Heart right ventricle (tissue), 16 donors: ENCODE data around the gene M6PR. TPM values are rescaled to one million over a fixed set of nuclear protein-coding genes. Genes with fewer than 3 reads are reported as not detected.
A peak's percentile ranks its signal among the peaks of the same experiment; 100 is the strongest.
"Not testable (repeated sequence)": the region's sequence is repeated elsewhere in the genome, so short reads cannot be mapped to it uniquely, and the experiment has no call there.

Experiments used
- ATAC-seq, 8 donors: fragments of 200-7000 bp; cut with Tn5 transposase; one replicate each; pipeline ENCODE4 v1.9.1; 2020; ENCODE audit warnings: mild to moderate bottlenecking in 8 of 8, moderate library complexity in 8 of 8, moderate number of reproducible peaks in 1 of 8
- DNase-seq, 2 donors: peaks; one replicate each; pipeline ENCODE4 v3.0.0-alpha.2; 2020
- H3K27ac ChIP-seq, 10 donors: fragments of 200-600 bp; sonication (generic) in 2 of 10; one replicate each; pipeline versions ENCODE4 v1.5.0 to v1.8.0; 2020 to 2022; ENCODE audit warnings: mild to moderate bottlenecking in 3 of 10
- H3K27me3 ChIP-seq, 7 donors: fragments of 200-600 bp; one replicate each; pipeline ENCODE4 v1.8.0; 2021 to 2022; ENCODE audit warnings: mild to moderate bottlenecking in 2 of 7
- H3K36me3 ChIP-seq, 9 donors: fragments of 200-600 bp; sonication (generic) in 1 of 9; one replicate each; pipeline versions ENCODE4 v1.5.0 to v1.8.0; 2020 to 2022; ENCODE audit warnings: mild to moderate bottlenecking in 2 of 9
- H3K4me1 ChIP-seq, 9 donors: fragments of 200-600 bp; sonication (generic) in 1 of 9; one replicate each; pipeline versions ENCODE4 v1.5.0 to v1.8.0; 2020 to 2022; ENCODE audit warnings: mild to moderate bottlenecking in 4 of 9
- H3K4me3 ChIP-seq, 10 donors: fragments of 200-600 bp; sonication (generic) in 2 of 10; one replicate each; pipeline versions ENCODE4 v1.5.0 to v1.8.0; 2020 to 2022; ENCODE audit warnings: mild to moderate bottlenecking in 7 of 10, moderate library complexity in 2 of 10
- H3K9me3 ChIP-seq, 11 donors: fragments of 200-600 bp in 10 of 11; sonication (generic) in 2 of 11; one replicate each; pipeline versions ENCODE4 v1.5.0 to v1.8.0; 2013 to 2022; ENCODE audit warnings: mild to moderate bottlenecking in 2 of 11, control low read depth in 1 of 11, moderate library complexity in 1 of 11
- WGBS, 2 donors: extraction: QIAGEN DNeasy Blood & Tissue Kit; methylation state at CpG; one replicate each; pipeline ENCODE4 v1.1.7; 2013; ENCODE audit warnings: inconsistent platforms in 1 of 2; 5-methylcytosine and 5-hydroxymethylcytosine counted together
- intact Hi-C, 10 donors: fragments of 100-400 bp; cut with DNase I; formaldehyde crosslinking; loops; one replicate each; pipeline versions ENCODE4 v1.11.1 to v1.14.2; 2022
- polyA plus RNA-seq, 2 donors: library from polyadenylated mRNA; stranded (reverse); fragments of 200-250 nt; gene quantifications; one replicate each; pipeline ENCODE4 v1.2.3, GENCODE V29; 2013
- total RNA-seq, 10 donors: library from RNA; stranded (reverse); fragmentation: NEBNext Ultra II Directional in 3 of 10; extraction: Animal tissue kit (Norgen Biotek cat#: 25700) in 3 of 10; gene quantifications; one replicate each; pipeline versions ENCODE4 v1.2.1 to v1.2.4, GENCODE V29; 2021 to 2023
- TF ChIP-seq, protein P1 (sequence below), 9 donors: fragments of 200-600 bp; sonication (generic) in 2 of 9; IDR thresholded peaks; one replicate each; pipeline versions ENCODE4 v1.5.0 to v1.8.0; 2021 to 2022; ENCODE audit warnings: antibody characterized with exemption in 9 of 9, mild to moderate bottlenecking in 5 of 9, moderate library complexity in 1 of 9
- donor health status: Arrhythmogenic right ventricular cardiomyopathy.
- donor health status: ischemic (EF 13 %, LVEDD 7.1; RV severe dilation, severe dysfunction).
- donor health status: healthy with polysubstance abuse.
- donor health status: DM: no; HTN: yes; CAD: no.
- donor health status: DM: no; HTN: no; CAD: no.
- donor health status: ischemic (EF 25% LVEDD 6.9; RV normal size, moderate dysfunction).
- donor health status: ischemic (EF 25% LVEDD 5.7; RV mildly dilated, moderate dysfunction).
- donor health status: healthy.
- donor health status: DM: yes; HTN: yes; CAD: no.
- donor health status: Ischemic cardiomyopathy.
- donor health status: ischemic (EF 35%, LVEDD 5.7; RV mildly dilated, moderate dysfunction).
- donor health status: nonischemic (EF 11% LVEDD 7.7; RV severe dilation, severe dysfunction).
- donor health status: DM: yes; HTN: yes; CAD: no.
- donor health status: PGD.
- donor health status: ischemic (EF 29% LVEDD 5.4; RV normal size, mild dysfunction).
- donor health status: nonischemic (EF 23%, LVEDD 6.1; RV moderate dilation, normal function).

The M6PR gene
- total and polyA plus RNA-seq, 12 donors = 67.1 to 133 (median 102) TPM

DNA sequence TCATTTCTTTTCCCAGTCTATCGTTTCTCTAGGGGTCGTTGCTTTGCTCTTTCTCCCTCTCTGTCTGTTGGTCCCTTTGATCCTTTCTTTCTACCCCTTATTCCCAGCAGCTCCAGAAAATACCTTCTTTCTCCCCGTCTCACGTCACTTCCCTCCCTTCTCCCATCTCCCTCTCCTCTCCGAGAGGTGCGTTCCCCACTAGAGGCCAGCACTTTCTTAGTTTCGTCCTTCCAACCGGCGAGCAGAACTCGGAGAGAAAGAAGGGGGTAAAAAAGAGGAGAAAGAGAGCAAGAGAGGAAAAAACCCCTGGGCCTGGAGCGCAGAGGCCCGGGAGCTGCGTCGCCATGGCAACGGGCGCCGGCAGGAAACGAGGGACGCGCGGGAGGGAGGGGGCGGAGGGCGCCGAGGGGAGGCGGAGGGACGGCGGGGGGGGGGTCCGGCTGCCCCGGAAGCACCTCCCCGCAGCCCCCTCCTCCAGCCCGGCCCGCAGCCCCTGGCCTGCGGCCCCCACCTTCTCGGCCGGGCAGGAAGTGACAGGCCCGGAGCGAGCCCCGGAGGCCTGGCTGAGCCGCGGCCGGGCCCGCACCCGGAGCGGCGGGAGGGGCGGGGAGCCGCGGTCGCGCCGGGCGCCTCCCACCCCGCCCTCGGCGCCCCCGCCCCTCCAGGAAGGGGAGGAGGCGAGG lies 35.3 kb downstream of the M6PR start, which contains the start of gene PHC1:
Gene PHC1 (plus strand): TSS at position 477 of the 683 bp plus-strand sequence. CDS start 3,169 bp downstream, outside the sequence.
- WGBS, 2 donors = 1% methylated on average over 22 to 33 of the region's 57 CpGs
- not testable (repeated sequence) for H3K27me3 ChIP-seq, H3K9me3 ChIP-seq
- Histone ChIP-seq H3K36me3 (peaks cover 0 to 16% (median 0%) of the 10 kb centered on the region in 9 donors), H3K4me1 (peaks cover 0 to 42% (median 22%) of the 10 kb centered on the region in 9 donors), H3K4me3 (peak within 1 kb of the TSS; percentile 49 to 88 (median 68)), H3K27ac (peak within 1 kb of the TSS; percentile 38 to 94 (median 84))
- intact Hi-C loops = loop anchor here in 4 of 10 donors (5.0 kb wide), 1 partner anchor 33 kb away; the partner anchor contains the start of gene M6PR (in 4 of the 4)
- ATAC-seq (peak; percentile 80 to 90 (median 88)), DNase-seq (peak; percentile 87)
- TF ChIP-seq, protein P1, sequence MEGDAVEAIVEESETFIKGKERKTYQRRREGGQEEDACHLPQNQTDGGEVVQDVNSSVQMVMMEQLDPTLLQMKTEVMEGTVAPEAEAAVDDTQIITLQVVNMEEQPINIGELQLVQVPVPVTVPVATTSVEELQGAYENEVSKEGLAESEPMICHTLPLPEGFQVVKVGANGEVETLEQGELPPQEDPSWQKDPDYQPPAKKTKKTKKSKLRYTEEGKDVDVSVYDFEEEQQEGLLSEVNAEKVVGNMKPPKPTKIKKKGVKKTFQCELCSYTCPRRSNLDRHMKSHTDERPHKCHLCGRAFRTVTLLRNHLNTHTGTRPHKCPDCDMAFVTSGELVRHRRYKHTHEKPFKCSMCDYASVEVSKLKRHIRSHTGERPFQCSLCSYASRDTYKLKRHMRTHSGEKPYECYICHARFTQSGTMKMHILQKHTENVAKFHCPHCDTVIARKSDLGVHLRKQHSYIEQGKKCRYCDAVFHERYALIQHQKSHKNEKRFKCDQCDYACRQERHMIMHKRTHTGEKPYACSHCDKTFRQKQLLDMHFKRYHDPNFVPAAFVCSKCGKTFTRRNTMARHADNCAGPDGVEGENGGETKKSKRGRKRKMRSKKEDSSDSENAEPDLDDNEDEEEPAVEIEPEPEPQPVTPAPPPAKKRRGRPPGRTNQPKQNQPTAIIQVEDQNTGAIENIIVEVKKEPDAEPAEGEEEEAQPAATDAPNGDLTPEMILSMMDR (IDR thresholded peaks at IDR 0.05) = peak; percentile 7 to 64 (median 40)

DNA sequence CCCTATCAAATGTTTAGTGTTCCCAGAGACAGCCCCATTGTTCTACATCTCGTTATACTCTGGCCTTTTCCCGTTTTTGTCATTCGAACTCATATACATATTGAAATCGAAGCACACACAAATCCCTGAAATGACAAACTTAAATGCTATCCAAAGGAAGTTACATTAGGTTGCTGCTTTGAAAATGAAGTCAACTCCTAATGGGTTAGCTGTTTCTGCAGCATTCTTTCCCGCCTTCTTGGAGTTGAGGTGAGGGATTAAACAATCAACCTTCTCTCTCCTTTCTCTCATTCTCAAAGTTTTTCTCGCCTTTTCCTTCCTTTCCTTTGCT lies 35.8 kb downstream of the M6PR start:
- intact Hi-C loops = loop anchor here in 4 of 10 donors (5.0 kb wide), 1 partner anchor 34 kb away; the partner anchor contains the start of gene M6PR (in 4 of the 4)
- TF ChIP-seq, protein P1 (IDR thresholded peaks at IDR 0.05) = no peak
- peak in 4 of 8 donors; percentile 2 to 19 (median 2) for ATAC-seq
- Histone ChIP-seq H3K27ac (peak overlapping the region; percentile 38 to 94 (median 84)), H3K27me3 (no peaks in the 10 kb centered on the region), H3K4me3 (peak overlapping the region; percentile 49 to 88 (median 68)), H3K9me3 (no peaks in the 10 kb centered on the region), H3K36me3 (peaks cover 0 to 12% (median 0%) of the 10 kb centered on the region in 9 donors), H3K4me1 (peaks cover 0 to 42% (median 22%) of the 10 kb centered on the region in 9 donors)
- WGBS, 2 donors = 10 to 17% methylated on average over 6 of the region's 6 CpGs
- DNase-seq = no peak

DNA sequence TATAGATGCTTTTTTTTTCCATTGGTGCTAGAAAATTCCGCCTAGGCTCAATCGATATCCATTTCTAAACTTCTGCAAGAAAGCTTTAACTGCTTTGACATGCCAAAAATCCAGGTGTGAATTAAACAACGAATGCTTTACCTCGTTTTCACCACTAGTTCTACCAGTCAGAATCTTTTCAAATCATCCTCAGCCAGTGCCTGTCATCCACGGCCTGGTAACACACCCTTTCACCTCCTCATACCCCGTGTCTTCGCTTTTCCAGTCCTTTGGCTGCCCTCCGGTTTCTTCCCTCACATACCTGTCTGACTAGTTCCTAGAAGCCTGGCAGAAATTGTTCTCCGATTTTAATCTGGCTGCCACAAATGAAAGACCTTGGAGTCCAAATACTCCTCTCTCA lies 36.5 kb downstream of the M6PR start:
- intact Hi-C loops = loop anchor here in 4 of 10 donors (5.0 kb wide), 1 partner anchor 34 kb away; the partner anchor contains the start of gene M6PR (in 4 of the 4)
- no peak for ATAC-seq
- H3K4me3 ChIP-seq = peak overlapping the region in 4 of 10 donors; percentile 64 to 88 (median 72)

More for the DNA sequence above, 36.5 kb downstream of the M6PR start:
- no peaks in the 10 kb centered on the region for H3K27me3 ChIP-seq
- TF ChIP-seq, protein P1 (IDR thresholded peaks at IDR 0.05) = peak in 3 of 9 donors; percentile 11 to 25 (median 15)
- H3K36me3 ChIP-seq = peaks cover 0 to 5% (median 0%) of the 10 kb centered on the region in 9 donors
- H3K27ac ChIP-seq = peak overlapping the region in 9 of 10 donors; percentile 75 to 94 (median 84)
- 32 to 38% methylated on average over 9 of the region's 9 CpGs for WGBS, 2 donors
- no peak for DNase-seq
- no peaks in the 10 kb centered on the region for H3K9me3 ChIP-seq
- H3K4me1 ChIP-seq = peaks cover 0 to 42% (median 22%) of the 10 kb centered on the region in 9 donors
